ENCODE measurements around the gene MLEC.

DNA sequence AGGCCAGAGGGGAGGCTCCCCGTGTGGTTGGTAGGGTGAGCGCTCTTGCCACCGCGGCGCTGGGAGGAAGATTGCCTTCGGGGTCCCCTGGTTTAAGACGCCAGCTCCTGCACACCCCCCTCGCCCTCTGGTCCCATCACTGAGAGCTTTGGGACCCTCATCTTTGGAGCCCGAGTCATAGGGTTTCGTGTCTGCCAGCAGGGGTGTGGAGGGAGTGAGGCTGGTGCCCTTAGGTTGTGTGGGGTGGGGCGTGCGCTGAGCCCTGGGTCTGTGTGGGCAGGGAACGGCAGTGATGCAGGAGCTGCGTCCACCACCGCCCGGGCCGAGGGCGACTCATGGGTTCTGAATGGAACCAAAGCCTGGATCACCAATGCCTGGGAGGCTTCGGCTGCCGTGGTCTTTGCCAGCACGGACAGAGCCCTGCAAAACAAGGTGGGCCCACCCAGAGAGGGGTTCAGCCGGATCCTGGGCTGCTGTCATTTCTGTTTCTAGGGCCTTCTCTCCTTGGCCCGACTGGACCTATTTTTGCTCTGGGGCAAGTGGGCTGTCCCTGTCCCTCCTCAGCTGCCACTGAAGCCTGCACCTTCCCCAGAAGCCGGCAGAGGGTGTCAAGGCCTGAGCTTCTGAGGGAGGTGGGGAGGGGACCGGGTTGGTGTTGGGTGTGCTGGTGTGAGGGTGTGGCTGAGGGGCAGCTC lies 50.8 kb downstream of the MLEC start:
- TF ChIP-seq, protein P1, sequence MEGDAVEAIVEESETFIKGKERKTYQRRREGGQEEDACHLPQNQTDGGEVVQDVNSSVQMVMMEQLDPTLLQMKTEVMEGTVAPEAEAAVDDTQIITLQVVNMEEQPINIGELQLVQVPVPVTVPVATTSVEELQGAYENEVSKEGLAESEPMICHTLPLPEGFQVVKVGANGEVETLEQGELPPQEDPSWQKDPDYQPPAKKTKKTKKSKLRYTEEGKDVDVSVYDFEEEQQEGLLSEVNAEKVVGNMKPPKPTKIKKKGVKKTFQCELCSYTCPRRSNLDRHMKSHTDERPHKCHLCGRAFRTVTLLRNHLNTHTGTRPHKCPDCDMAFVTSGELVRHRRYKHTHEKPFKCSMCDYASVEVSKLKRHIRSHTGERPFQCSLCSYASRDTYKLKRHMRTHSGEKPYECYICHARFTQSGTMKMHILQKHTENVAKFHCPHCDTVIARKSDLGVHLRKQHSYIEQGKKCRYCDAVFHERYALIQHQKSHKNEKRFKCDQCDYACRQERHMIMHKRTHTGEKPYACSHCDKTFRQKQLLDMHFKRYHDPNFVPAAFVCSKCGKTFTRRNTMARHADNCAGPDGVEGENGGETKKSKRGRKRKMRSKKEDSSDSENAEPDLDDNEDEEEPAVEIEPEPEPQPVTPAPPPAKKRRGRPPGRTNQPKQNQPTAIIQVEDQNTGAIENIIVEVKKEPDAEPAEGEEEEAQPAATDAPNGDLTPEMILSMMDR (IDR thresholded peaks at IDR 0.05; ENCODE audit: low read length), result peak; percentile 72
- no peak for TF ChIP-seq EZH2 (IDR thresholded peaks at IDR 0.05; ENCODE audit: borderline replicate concordance, low read length)

All from OCI-LY1 (cell line).